A549 (cell line): ENCODE results near the gene FUT8. TPM values are rescaled to one million over a fixed set of nuclear protein-coding genes. Genes with fewer than 3 reads are reported as not detected.

Source experiments
- ATAC-seq, 2 experiments: fragments of 200-7000 bp in 1 of 2; fragments of >200 bp in 1 of 2; cut with Nextera tagmentation in 1 of 2; cut with Tn5 transposase in 1 of 2; 3 replicates each; pipeline versions ENCODE4 v1.8.0 to v1.9.1; 2018 to 2020; ENCODE audit warnings: mild to moderate bottlenecking in 1 of 2, moderate library complexity in 1 of 2
- CTCF ChIA-PET: fragments of 300-600 bp; sonication (Branson Sonifier 250); formaldehyde crosslinking; extraction: SDS; loops from one replicate; lab custom pipeline; 2021; ENCODE audit warnings: antibody characterized with exemption, inconsistent platforms; lab: Yijun Ruan, JAX
- POLR2A ChIA-PET: fragments of 350-600 bp; formaldehyde crosslinking; extraction: SDS; loops from one replicate; lab custom pipeline; 2021; ENCODE audit warnings: antibody characterized with exemption, inconsistent platforms; lab: Yijun Ruan, JAX
- DNase-seq, 2 experiments: peaks; one replicate each; pipeline versions ENCODE4 v3.0.0 to v3.0.0-alpha.2; 2011 to 2016; ENCODE audit warnings: low read depth in 1 of 2, low spot score in 1 of 2
- FAIRE-seq: peaks from 2 replicates; lab custom pipeline; 2011; peaks lifted over from hg19 to GRCh38; lab: Jason Lieb, UNC
- H3K27ac ChIP-seq, 2 experiments: fragments of >200 bp; sonication (Bioruptor Twin); formaldehyde crosslinking; 3 replicates each; pipeline ENCODE4 v1.5.1; 2016 to 2017
- H3K4me1 ChIP-seq: fragments of >200 bp; sonication (Bioruptor Twin); formaldehyde crosslinking; 3 replicates; pipeline ENCODE4 v1.6.1; 2016
- H3K4me2 ChIP-seq: fragments of >200 bp; sonication (Bioruptor Twin); formaldehyde crosslinking; 3 replicates; pipeline ENCODE4 v1.6.1; 2016
- H3K4me3 ChIP-seq: fragments of >200 bp; sonication (Bioruptor Twin); formaldehyde crosslinking; 3 replicates; pipeline ENCODE4 v1.5.1; 2016
- H3K9me3 ChIP-seq: fragments of >200 bp; sonication (Bioruptor Twin); formaldehyde crosslinking; 3 replicates; pipeline ENCODE4 v1.6.1; 2016
- EHF ChIP-seq: fragments of 250-450 bp; sonication (Bioruptor Pico); IDR thresholded peaks from 2 replicates; pipeline ENCODE4 v1.5.0; 2020; ENCODE audit warnings: mild to moderate bottlenecking
- FOXS1 ChIP-seq: fragments of 250-450 bp; sonication (Bioruptor Pico); IDR thresholded peaks from 2 replicates; pipeline ENCODE4 v1.5.0; 2020; ENCODE audit warnings: mild to moderate bottlenecking, moderate library complexity
- HOXA7 ChIP-seq: fragments of 250-450 bp; sonication (Bioruptor Pico); IDR thresholded peaks from 2 replicates; pipeline ENCODE4 v1.5.0; 2020; ENCODE audit warnings: mild to moderate bottlenecking, moderate library complexity
- HOXB13 ChIP-seq: fragments of 250-450 bp; sonication (Bioruptor Pico); IDR thresholded peaks from 2 replicates; pipeline ENCODE4 v1.5.0; 2020; ENCODE audit warnings: low read depth, mild to moderate bottlenecking, moderate library complexity
- KDM1A ChIP-seq: fragments of 200-600 bp; sonication (generic); IDR thresholded peaks from 2 replicates; pipeline ENCODE4 v1.6.1; 2016; ENCODE audit warnings: low read depth, mild to moderate bottlenecking
- MAFK ChIP-seq: fragments of 450-650 bp; IDR thresholded peaks from 2 replicates; pipeline ENCODE4 v1.6.1; 2014; ENCODE audit not compliant: partially characterized antibody
- MAZ ChIP-seq: fragments of 150-350 bp; IDR thresholded peaks from 2 replicates; pipeline ENCODE4 v1.6.1; 2014; ENCODE audit warnings: antibody characterized with exemption, low read depth, low read length, borderline replicate concordance
- PHF8 ChIP-seq: fragments of 200-600 bp; sonication (generic); IDR thresholded peaks from 2 replicates; pipeline ENCODE4 v1.6.1; 2016; ENCODE audit warnings: low read depth, mild to moderate bottlenecking, antibody characterized with exemption, moderate library complexity, borderline replicate concordance
- RAD21 ChIP-seq, 2 experiments: fragments of >200 bp in 1 of 2; sonication (Bioruptor Twin) in 1 of 2; formaldehyde crosslinking in 1 of 2; IDR thresholded peaks in 1 of 2; conservative IDR thresholded peaks in 1 of 2; 2 replicates in 1 of 2; 3 replicates in 1 of 2; pipeline ENCODE4 v1.6.1; 2012 to 2018; ENCODE audit warnings: inconsistent platforms in 1 of 2
- RARB ChIP-seq: fragments of 250-450 bp; sonication (Bioruptor Pico); IDR thresholded peaks from 2 replicates; pipeline ENCODE4 v1.8.0; 2021; ENCODE audit warnings: mild to moderate bottlenecking, moderate library complexity
- RCOR1 ChIP-seq: fragments of 150-350 bp; IDR thresholded peaks from 2 replicates; pipeline ENCODE4 v1.6.1; 2014; ENCODE audit warnings: antibody characterized with exemption, low read length, low read depth
- RFX5 ChIP-seq: fragments of 450-650 bp; IDR thresholded peaks from 2 replicates; pipeline ENCODE4 v1.7.1; 2014; ENCODE audit warnings: antibody characterized with exemption, mild to moderate bottlenecking, moderate library complexity
- TFCP2L1 ChIP-seq: fragments of 250-450 bp; sonication (Bioruptor Pico); IDR thresholded peaks from 2 replicates; pipeline ENCODE4 v1.5.0; 2021; ENCODE audit warnings: mild to moderate bottlenecking
- USF2 ChIP-seq: fragments of 450-650 bp; IDR thresholded peaks from 2 replicates; pipeline ENCODE4 v1.6.1; 2014; ENCODE audit warnings: antibody characterized with exemption
- ZSCAN20 ChIP-seq: fragments of 250-450 bp; sonication (Bioruptor Pico); IDR thresholded peaks from 2 replicates; pipeline ENCODE4 v1.8.0; 2022; ENCODE audit warnings: mild to moderate bottlenecking, moderate library complexity
- WGBS: methylation state at CpG from one replicate; pipeline ENCODE4 v1.1.6; 2017; ENCODE audit errors: missing lambda C conversion rate; 5-methylcytosine and 5-hydroxymethylcytosine counted together
- polyA plus RNA-seq, 4 experiments: library from polyadenylated mRNA; depleted of rRNA in 3 of 4; stranded (reverse); fragments of >200 nt; fragmentation: RNase III in 1 of 4; extraction: RNeasy Plus Mini Kit Qiagen cat#74134 plus additional on column Dnase treatment in 1 of 4; gene quantifications; 2 replicates in 3 of 4; 3 replicates in 1 of 4; pipeline ENCODE4 v1.2.3, GENCODE V29; 2011 to 2017

FUT8 gene
- polyA plus RNA-seq, 2 of the 4 experiments (the other 2 are of a cell fraction): 20.3 to 22.9 TPM

- H3K9me3 ChIP-seq: no peaks in the 10 kb centered on the region
- CTCF ChIA-PET: interaction anchor here (0.6 to 9.2 kb wide), 24 partner anchors 10 to 659 kb away, joined by 3 to 137 read pairs (median 4); no protein-coding TSS in a partner anchor
- peaks cover 14% of the 10 kb centered on the region; the same call in 2 of the 3 replicates for H3K4me1 ChIP-seq
- ATAC-seq (no peak), FAIRE-seq (peak; percentile 18), DNase-seq (no peak)
- H3K27ac ChIP-seq: no peak overlapping the region
- TF ChIP-seq RFX5 (no peak), TFCP2L1 (CRISPR knock-in tag) (no peak), RCOR1 (no peak), MAZ (no peak), HOXA7 (no peak), PHF8 (no peak)
- H3K4me3 ChIP-seq: no peak overlapping the region
- POLR2A ChIA-PET: interaction anchor here (1.2 kb wide), 2 partner anchors 245 to 409 kb away, joined by 4 read pairs; no protein-coding TSS in a partner anchor
- 69% methylated on average over 3 of the region's 3 CpGs for WGBS
- no peak overlapping the region for H3K4me2 ChIP-seq
Measured at GRCh38 chr14:65415613-65416012, 3.1 kb downstream of the FUT8 start.

GRCh38 chr14:65419593-65420252 is 7.2 kb downstream of the FUT8 start:
- Histone ChIP-seq H3K4me2 (no peak overlapping the region), H3K27ac (no peak overlapping the region), H3K4me3 (no peak overlapping the region), H3K4me1 (peaks cover 12% of the 10 kb centered on the region), H3K9me3 (no peaks in the 10 kb centered on the region)
- ChIA-PET CTCF (interaction anchor here (1.1 to 9.2 kb wide), 3 partner anchors 249 to 404 kb away, joined by 3 to 108 read pairs (median 8); no protein-coding TSS in a partner anchor), POLR2A (no interaction called here)
- WGBS: 82% methylated on average over 5 of the region's 5 CpGs
- DNase-seq (no peak), ATAC-seq (no peak), FAIRE-seq (no peak)
- TF ChIP-seq MAFK (peak; percentile 25), KDM1A (no peak)

GRCh38 chr14:65421201-65421981 is 8.9 kb downstream of the FUT8 start:
- H3K4me1 ChIP-seq: peaks cover 10% of the 10 kb centered on the region; the same call in 2 of the 3 replicates
- FAIRE-seq (no peak), ATAC-seq (peak in 1 of 2 experiments; percentile 26; a peak in 2 of 6 replicates), DNase-seq (peak in 1 of 2 experiments; percentile 23)
- peak overlapping the region; percentile 19; the same call in 1 of the 3 replicates for H3K4me2 ChIP-seq
- CTCF ChIA-PET: no interaction called here
- POLR2A ChIA-PET: no interaction called here
- no peaks in the 10 kb centered on the region for H3K9me3 ChIP-seq
- no peak overlapping the region for H3K27ac ChIP-seq
- TF ChIP-seq RARB (CRISPR knock-in tag) (no peak), USF2 (no peak), EHF (CRISPR knock-in tag) (no peak), HOXB13 (CRISPR knock-in tag) (no peak), RAD21 (conservative IDR thresholded peaks at IDR 0.05 in 1 of 2, IDR thresholded peaks at IDR 0.05 in 1 of 2) (no peak), FOXS1 (CRISPR knock-in tag) (no peak), KDM1A (no peak)
- 79% methylated on average over 10 of the region's 10 CpGs for WGBS
- H3K4me3 ChIP-seq: no peak overlapping the region

- H3K27ac ChIP-seq: no peak overlapping the region
- POLR2A ChIA-PET: interaction anchor here (0.7 kb wide), 1 partner anchor 14 kb away, joined by 6 read pairs; no protein-coding TSS in a partner anchor
- no peak for FAIRE-seq
Measured at GRCh38 chr14:65422088-65422834, 9.7 kb downstream of the FUT8 start.

More at GRCh38 chr14:65422088-65422834, 9.7 kb downstream of the FUT8 start:
- CTCF ChIA-PET: interaction anchor here (1.1 to 1.9 kb wide), 4 partner anchors 9 to 537 kb away, joined by 3 to 6 read pairs (median 4); no protein-coding TSS in a partner anchor
- no peaks in the 10 kb centered on the region for H3K9me3 ChIP-seq
- H3K4me1 ChIP-seq: peaks cover 10% of the 10 kb centered on the region; the same call in 2 of the 3 replicates
- no peak overlapping the region for H3K4me3 ChIP-seq
- 95% methylated on average over 4 of the region's 4 CpGs for WGBS
- no peak overlapping the region for H3K4me2 ChIP-seq
- no peak for DNase-seq
- no peak for TF ChIP-seq ZSCAN20
- TF ChIP-seq RAD21 (conservative IDR thresholded peaks at IDR 0.05 in 1 of 2, IDR thresholded peaks at IDR 0.05 in 1 of 2): no peak
- TF ChIP-seq, all 56 proteins: peak for 0
- ATAC-seq: no peak
